ENCODE data around the gene EVC2.

EVC2 gene

GRCh38 chr4:5719350-5720055 lies 11.1 kb upstream of the EVC2 start:
- no peak for TF ChIP-seq ZFX (IDR thresholded peaks at IDR 0.05; ENCODE audit: borderline replicate concordance)
- no peak for TF ChIP-seq CTCF (IDR thresholded peaks at IDR 0.05)
- H3K27ac ChIP-seq: no peak overlapping the region

- no peak overlapping the region for H3K27ac ChIP-seq
- TF ChIP-seq ZFX (IDR thresholded peaks at IDR 0.05; ENCODE audit: borderline replicate concordance) (no peak), CTCF (IDR thresholded peaks at IDR 0.05) (no peak)
Measured at GRCh38 chr4:5718411-5718810, 10.1 kb upstream of the EVC2 start.

GRCh38 chr4:5717449-5718158 lies 9.2 kb upstream of the EVC2 start:
- TF ChIP-seq CTCF (IDR thresholded peaks at IDR 0.05) (no peak), ZFX (IDR thresholded peaks at IDR 0.05; ENCODE audit: borderline replicate concordance) (no peak)
- no peak overlapping the region for H3K27ac ChIP-seq

- TF ChIP-seq ZFX (IDR thresholded peaks at IDR 0.05; ENCODE audit: borderline replicate concordance): no peak
- H3K27ac ChIP-seq: no peak overlapping the region
Measured at GRCh38 chr4:5716391-5716790, 8.0 kb upstream of the EVC2 start.

GRCh38 chr4:5715357-5715756 lies 7.0 kb upstream of the EVC2 start:
- H3K27ac ChIP-seq: no peak overlapping the region

GRCh38 chr4:5713861-5714260 lies 5.5 kb upstream of the EVC2 start:
- TF ChIP-seq ZFX (IDR thresholded peaks at IDR 0.05; ENCODE audit: borderline replicate concordance) (no peak), CTCF (IDR thresholded peaks at IDR 0.05) (no peak)
- no peak overlapping the region for H3K27ac ChIP-seq

More at GRCh38 chr4:5715357-5715756, 7.0 kb upstream of the EVC2 start:
- no peak for TF ChIP-seq ZFX (IDR thresholded peaks at IDR 0.05; ENCODE audit: borderline replicate concordance)

- no peak for TF ChIP-seq ZFX (IDR thresholded peaks at IDR 0.05; ENCODE audit: borderline replicate concordance)
- TF ChIP-seq CTCF (IDR thresholded peaks at IDR 0.05): no peak
- no peak overlapping the region for H3K27ac ChIP-seq
Measured at GRCh38 chr4:5712931-5713330, 4.6 kb upstream of the EVC2 start.

- H3K27ac ChIP-seq: no peak overlapping the region
- TF ChIP-seq CTCF (IDR thresholded peaks at IDR 0.05) (no peak), ZFX (IDR thresholded peaks at IDR 0.05; ENCODE audit: borderline replicate concordance) (no peak)
Measured at GRCh38 chr4:5712517-5712916, 4.2 kb upstream of the EVC2 start.

Measured in 22Rv1 (cell line).